OCI-LY7 (cell line): ENCODE measurements around the gene CHKA. TPM values are rescaled to one million over a fixed set of nuclear protein-coding genes. Genes with fewer than 3 reads are reported as not detected.

Experiments
- BruUV-seq: library from RNA; stranded (reverse); fragments of 400-500 nt; replicated peaks from 2 replicates; lab custom pipeline; 2021; lab: Mats Ljungman, UMichigan
- CTCF ChIA-PET: fragments of 300-600 bp; sonication (Branson Sonifier 250); formaldehyde crosslinking; loops from one replicate; lab custom pipeline; 2022; ENCODE audit warnings: antibody characterized with exemption; ENCODE audit not compliant: unreplicated experiment; lab: Charles Lee
- POLR2A ChIA-PET: fragments of 300-600 bp; sonication (Branson Sonifier 250); formaldehyde crosslinking; loops from one replicate; lab custom pipeline; 2022; ENCODE audit warnings: antibody characterized with exemption; lab: Charles Lee
- DNase-seq: peaks from one replicate; pipeline ENCODE4 v3.0.0-alpha.2; 2015; ENCODE audit warnings: low spot score
- H2AFZ ChIP-seq: fragments of 200-600 bp; sonication (generic), shearing (Covaris generic); 2 replicates; pipeline ENCODE4 v1.6.1; 2014; ENCODE audit warnings: mild to moderate bottlenecking, antibody characterized with exemption, low read length, moderate library complexity
- H3K27ac ChIP-seq: fragments of 200-600 bp; sonication (generic); 2 replicates; pipeline ENCODE4 v1.5.1; 2014; ENCODE audit warnings: mixed run types, low read depth, mild to moderate bottlenecking, moderate library complexity, low read length, inconsistent platforms; ENCODE audit not compliant: poor library complexity, severe bottlenecking
- H3K36me3 ChIP-seq: fragments of 200-600 bp; sonication (generic); 2 replicates; pipeline ENCODE4 v1.6.1; 2014; ENCODE audit warnings: mild to moderate bottlenecking, antibody characterized with exemption, low read length, moderate library complexity, mixed read lengths; ENCODE audit not compliant: insufficient read depth
- H3K4me1 ChIP-seq: fragments of 200-600 bp; sonication (generic); 2 replicates; pipeline ENCODE4 v1.5.1; 2014; ENCODE audit warnings: mild to moderate bottlenecking, low read length; ENCODE audit not compliant: insufficient read depth, poor library complexity, severe bottlenecking
- H3K4me2 ChIP-seq: fragments of 200-600 bp; sonication (generic); 2 replicates; pipeline ENCODE4 v1.6.1; 2014; ENCODE audit warnings: mild to moderate bottlenecking, low read length
- H3K4me3 ChIP-seq: fragments of 200-600 bp; sonication (generic); 2 replicates; pipeline ENCODE4 v1.5.1; 2014; ENCODE audit warnings: mild to moderate bottlenecking, low read depth, low read length; ENCODE audit not compliant: poor library complexity, severe bottlenecking
- H3K79me2 ChIP-seq: fragments of 200-600 bp; sonication (generic); 2 replicates; pipeline ENCODE4 v1.6.1; 2016; ENCODE audit warnings: low read depth, mild to moderate bottlenecking, low read length, moderate library complexity, mixed read lengths; ENCODE audit not compliant: insufficient read depth
- H3K9me2 ChIP-seq: fragments of 200-600 bp; sonication (generic); 2 replicates; pipeline ENCODE4 v1.6.1; 2016; ENCODE audit warnings: mild to moderate bottlenecking, low read length, mixed read lengths; ENCODE audit not compliant: insufficient read depth
- H3K9me3 ChIP-seq: fragments of 200-600 bp; sonication (generic); 2 replicates; pipeline ENCODE4 v1.6.1; 2014; ENCODE audit warnings: mild to moderate bottlenecking, mixed run types, low read length, mixed read lengths
- H4K20me1 ChIP-seq: fragments of 200-600 bp; sonication (generic); 2 replicates; pipeline ENCODE4 v1.6.1; 2014; ENCODE audit warnings: mild to moderate bottlenecking, antibody characterized with exemption, low read length, moderate library complexity, mixed read lengths; ENCODE audit not compliant: insufficient read depth
- CTCF ChIP-seq: fragments of 200-600 bp; sonication (generic); conservative IDR thresholded peaks from 2 replicates; pipeline ENCODE4 v1.5.1; 2014; ENCODE audit warnings: mild to moderate bottlenecking, antibody characterized with exemption, low read length, moderate library complexity, mixed read lengths
- EZH2phosphoT487 ChIP-seq: fragments of 200-600 bp; sonication (generic); IDR thresholded peaks from 2 replicates; pipeline ENCODE4 v1.6.1; 2018; ENCODE audit warnings: low read depth, borderline replicate concordance, mild to moderate bottlenecking, mixed run types, antibody characterized with exemption, low read length, moderate library complexity, mixed read lengths
- intact Hi-C: fragments of 100-400 bp; cut with micrococcal nuclease; formaldehyde crosslinking; loops from one replicate; pipeline ENCODE4 v1.10.0; 2022; ENCODE audit not compliant: unreplicated experiment
- total RNA-seq, 2 experiments: library from RNA; depleted of rRNA in 1 of 2; stranded (reverse); fragments of >200 nt in 1 of 2; shearing (Covaris generic) in 1 of 2; gene quantifications; 2 replicates each; pipeline ENCODE4 v1.2.3, GENCODE V29; 2014 to 2022

Gene CHKA
- total RNA-seq, 2 experiments from 2014 or later, result 36.1 to 47.2 TPM

- H3K36me3 ChIP-seq, result no peaks in the 10 kb centered on the region
Measured at GRCh38 chr11:68137833-68138232, 16.6 kb upstream of the CHKA start.

GRCh38 chr11:68136866-68137265, 15.7 kb upstream of the CHKA start:
- Histone ChIP-seq H2AFZ (no peak overlapping the region), H3K27ac (no peak overlapping the region), H3K9me2 (no peaks in the 10 kb centered on the region), H3K4me2 (no peak overlapping the region), H3K9me3 (peaks cover 15% of the 10 kb centered on the region; the same call in 1 of the 2 replicates), H4K20me1 (no peaks in the 10 kb centered on the region), H3K4me3 (no peak overlapping the region), H3K36me3 (no peaks in the 10 kb centered on the region), H3K4me1 (peaks cover 4% of the 10 kb centered on the region), H3K79me2 (no peaks in the 10 kb centered on the region)
- TF ChIP-seq CTCF (no peak), EZH2phosphoT487 (no peak)
- intact Hi-C loops, result no loop called here
- ChIA-PET POLR2A (no interaction called here), CTCF (no interaction called here)
- BruUV-seq, result no TSS peak
- no peak for DNase-seq

More at GRCh38 chr11:68137833-68138232, 16.6 kb upstream of the CHKA start:
- H3K79me2 ChIP-seq, result no peaks in the 10 kb centered on the region
- DNase-seq, result no peak
- no peak for TF ChIP-seq EZH2phosphoT487
- TF ChIP-seq CTCF, result no peak
- ChIA-PET CTCF (no interaction called here), POLR2A (no interaction called here)
- intact Hi-C loops, result no loop called here
- H3K9me2 ChIP-seq, result no peaks in the 10 kb centered on the region
- H4K20me1 ChIP-seq, result no peaks in the 10 kb centered on the region
- no peak overlapping the region for H3K27ac ChIP-seq
- no peak overlapping the region for H3K4me2 ChIP-seq
- peaks cover 7% of the 10 kb centered on the region for H3K4me1 ChIP-seq
- peaks cover 15% of the 10 kb centered on the region; the same call in 1 of the 2 replicates for H3K9me3 ChIP-seq
- no TSS peak for BruUV-seq
- H2AFZ ChIP-seq, result no peak overlapping the region
- H3K4me3 ChIP-seq, result no peak overlapping the region

- intact Hi-C loops, result no loop called here
- Histone ChIP-seq H3K9me2 (no peaks in the 10 kb centered on the region), H4K20me1 (no peaks in the 10 kb centered on the region), H3K4me2 (no peak overlapping the region), H3K79me2 (no peaks in the 10 kb centered on the region), H3K36me3 (no peaks in the 10 kb centered on the region), H3K4me3 (no peak overlapping the region), H3K9me3 (peaks cover 18% of the 10 kb centered on the region; the same call in 1 of the 2 replicates), H3K4me1 (no peaks in the 10 kb centered on the region), H3K27ac (no peak overlapping the region), H2AFZ (no peak overlapping the region)
- no TSS peak for BruUV-seq
- TF ChIP-seq CTCF (no peak), EZH2phosphoT487 (no peak)
- POLR2A ChIA-PET, result no interaction called here
- DNase-seq, result no peak
- CTCF ChIA-PET, result no interaction called here
Measured at GRCh38 chr11:68135161-68135560, 14.0 kb upstream of the CHKA start.
